Stimulated activated CD8-positive, alpha-beta memory T cell treated with anti-CD3 and anti-CD28 coated beads, Interleukin-12 subunit alpha, Interleukin-12 subunit beta, amount 100 ng/mL, for 1 hour (primary cell): Measurements from ENCODE around the gene CCDC60.

ENCODE experiments used
- DNase-seq: peaks from one replicate; pipeline ENCODE4 v3.0.0-alpha.2; 2020; ENCODE audit warnings: low read depth

The CCDC60 gene

DNA sequence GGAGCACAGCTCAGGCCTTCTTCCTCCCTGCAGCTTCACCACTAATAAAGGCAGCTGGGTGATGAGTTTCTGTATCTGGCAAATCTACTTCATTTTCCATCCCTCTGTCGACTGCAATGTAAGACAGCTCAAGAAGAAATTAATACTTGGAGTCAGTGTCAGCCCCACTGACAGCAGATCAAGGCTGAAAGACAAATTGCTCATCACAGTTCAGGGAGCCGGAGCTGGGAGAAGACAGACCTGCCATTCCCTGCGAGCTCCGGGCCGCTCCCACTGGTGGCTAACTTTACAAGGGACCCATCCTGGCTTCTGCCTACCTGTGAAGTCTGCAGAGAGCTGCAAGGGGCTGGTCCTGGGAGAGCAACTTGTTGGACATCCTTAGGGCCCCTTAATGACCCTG is 49.8 kb downstream of the CCDC60 start:
- no peak for DNase-seq

GRCh38 chr12:119385659-119386058 is 51.1 kb downstream of the CCDC60 start:
- no peak for DNase-seq

DNA sequence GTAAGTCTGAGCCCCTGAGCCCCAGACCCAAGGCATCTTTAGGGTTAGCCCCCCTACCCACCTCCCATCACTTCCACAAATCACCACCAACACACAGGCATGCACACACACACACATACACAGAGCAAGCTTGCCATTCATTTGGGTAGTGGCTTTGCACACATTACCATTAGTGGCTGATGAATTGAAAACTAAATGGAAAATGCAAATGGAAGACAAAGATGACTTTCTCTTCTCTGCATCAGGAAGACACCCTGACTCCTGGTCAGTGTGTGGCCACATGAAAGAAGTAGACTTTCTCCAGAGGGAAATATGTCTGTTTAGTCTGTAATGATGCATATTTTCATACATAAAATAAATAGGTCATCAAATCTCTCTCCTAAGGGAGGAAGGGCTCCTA is 55.2 kb downstream of the CCDC60 start:
- DNase-seq: no peak

GRCh38 chr12:119391673-119392072 is 57.1 kb downstream of the CCDC60 start:
- DNase-seq: no peak

GRCh38 chr12:119393677-119394076 is 59.1 kb downstream of the CCDC60 start:
- no peak for DNase-seq

GRCh38 chr12:119397540-119397939 is 63.0 kb downstream of the CCDC60 start:
- DNase-seq: no peak

DNA sequence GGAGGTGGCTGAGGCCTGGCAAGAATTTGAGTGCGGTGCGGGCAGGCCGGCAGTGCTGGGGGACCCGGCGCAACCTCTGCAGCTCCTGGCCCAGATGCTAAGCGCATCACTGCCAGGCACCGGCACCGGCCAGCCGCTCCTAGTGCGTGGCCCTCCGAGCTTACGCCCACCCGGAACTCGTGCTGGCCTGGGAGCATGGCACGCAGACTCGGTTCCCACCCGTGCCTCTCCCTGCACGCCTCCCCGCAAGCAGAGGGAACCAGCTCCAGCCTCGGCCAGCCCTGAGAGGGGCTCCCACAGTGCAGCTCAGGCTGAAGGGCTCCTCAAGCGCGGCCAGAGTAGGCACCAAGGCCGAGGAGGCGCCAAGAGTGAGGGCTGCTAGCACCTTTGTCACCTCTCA is 63.7 kb downstream of the CCDC60 start:
- no peak for DNase-seq

DNA sequence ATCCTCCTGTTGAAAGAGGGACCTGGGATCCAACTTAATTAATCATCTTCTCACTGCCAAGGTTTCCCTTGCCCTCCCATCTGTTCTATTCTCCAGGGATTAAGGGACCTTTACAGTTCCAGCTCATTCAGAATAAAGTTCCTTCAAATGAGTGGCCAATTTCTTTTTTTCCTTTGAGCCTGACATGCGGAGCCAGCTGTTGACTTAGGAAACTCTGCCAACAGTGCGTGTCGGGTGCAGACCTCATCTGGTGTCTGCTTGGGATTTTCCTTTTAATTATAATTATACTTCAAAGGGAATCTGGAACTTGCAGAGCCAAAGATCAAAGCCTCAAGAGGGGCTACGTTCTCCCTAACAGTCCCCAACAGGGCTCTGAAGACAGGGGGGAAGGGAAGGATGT is 64.8 kb downstream of the CCDC60 start:
- DNase-seq: no peak

DNA sequence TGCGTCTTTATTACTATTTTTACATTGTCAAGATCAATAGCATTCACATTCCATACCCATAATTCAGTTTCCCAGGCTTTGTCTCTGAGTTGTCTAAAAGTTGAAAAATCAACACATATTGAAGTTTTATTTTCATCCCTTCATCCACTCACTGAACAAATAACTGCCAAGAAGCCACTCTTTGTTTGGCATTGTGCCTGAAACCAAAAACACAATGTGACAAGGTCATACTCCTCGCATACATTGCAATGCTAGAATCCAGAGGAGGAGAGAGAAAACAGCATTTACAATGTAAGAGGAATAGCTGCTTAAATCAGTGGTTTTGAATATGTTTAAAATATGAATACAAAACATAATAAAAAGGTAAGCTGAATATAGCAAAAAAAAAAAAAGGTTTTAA is 71.8 kb downstream of the CCDC60 start:
- no peak for DNase-seq

DNA sequence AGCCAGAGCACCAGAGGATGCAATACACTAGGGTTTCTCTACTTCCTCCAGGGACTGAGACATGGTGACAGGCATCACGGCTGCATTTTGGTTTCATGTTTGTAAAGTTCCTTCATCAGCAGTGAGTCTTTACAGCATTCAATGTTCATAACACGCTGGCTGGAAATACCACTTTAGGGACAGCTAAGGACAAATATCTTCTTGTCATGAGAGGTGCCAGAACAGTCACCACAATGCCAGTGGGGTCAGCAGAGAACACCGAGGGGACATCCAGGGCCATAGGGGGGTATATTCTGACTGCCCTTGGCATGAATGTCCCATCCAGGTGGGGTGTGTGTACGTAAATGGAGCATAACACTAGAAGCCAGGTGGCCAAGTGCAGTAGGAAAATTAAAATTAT is 72.3 kb downstream of the CCDC60 start:
- DNase-seq: no peak

DNA sequence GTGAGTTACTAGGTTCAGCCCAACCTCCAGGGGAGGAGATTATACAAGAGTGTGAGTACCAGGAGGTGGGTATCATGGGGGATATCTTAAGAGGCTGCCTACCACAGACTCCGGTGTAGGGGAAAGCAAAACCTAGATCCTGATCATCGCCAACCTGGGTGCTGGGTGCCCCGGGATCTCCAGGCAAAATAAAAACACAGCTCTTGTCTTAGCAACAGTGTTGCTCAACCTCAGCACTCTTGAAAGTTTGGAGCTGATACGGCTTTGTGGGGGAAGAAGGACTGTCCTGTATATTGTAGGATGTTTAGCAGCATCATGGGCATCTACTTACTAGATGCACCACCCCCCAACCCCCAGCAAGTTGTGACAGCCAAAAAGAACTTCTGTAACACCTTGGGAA is 74.5 kb downstream of the CCDC60 start:
- no peak for DNase-seq

- DNase-seq: no peak
Measured at GRCh38 chr12:119410396-119410795, 75.9 kb downstream of the CCDC60 start.

GRCh38 chr12:119412306-119412705 is 77.8 kb downstream of the CCDC60 start:
- no peak for DNase-seq

DNA sequence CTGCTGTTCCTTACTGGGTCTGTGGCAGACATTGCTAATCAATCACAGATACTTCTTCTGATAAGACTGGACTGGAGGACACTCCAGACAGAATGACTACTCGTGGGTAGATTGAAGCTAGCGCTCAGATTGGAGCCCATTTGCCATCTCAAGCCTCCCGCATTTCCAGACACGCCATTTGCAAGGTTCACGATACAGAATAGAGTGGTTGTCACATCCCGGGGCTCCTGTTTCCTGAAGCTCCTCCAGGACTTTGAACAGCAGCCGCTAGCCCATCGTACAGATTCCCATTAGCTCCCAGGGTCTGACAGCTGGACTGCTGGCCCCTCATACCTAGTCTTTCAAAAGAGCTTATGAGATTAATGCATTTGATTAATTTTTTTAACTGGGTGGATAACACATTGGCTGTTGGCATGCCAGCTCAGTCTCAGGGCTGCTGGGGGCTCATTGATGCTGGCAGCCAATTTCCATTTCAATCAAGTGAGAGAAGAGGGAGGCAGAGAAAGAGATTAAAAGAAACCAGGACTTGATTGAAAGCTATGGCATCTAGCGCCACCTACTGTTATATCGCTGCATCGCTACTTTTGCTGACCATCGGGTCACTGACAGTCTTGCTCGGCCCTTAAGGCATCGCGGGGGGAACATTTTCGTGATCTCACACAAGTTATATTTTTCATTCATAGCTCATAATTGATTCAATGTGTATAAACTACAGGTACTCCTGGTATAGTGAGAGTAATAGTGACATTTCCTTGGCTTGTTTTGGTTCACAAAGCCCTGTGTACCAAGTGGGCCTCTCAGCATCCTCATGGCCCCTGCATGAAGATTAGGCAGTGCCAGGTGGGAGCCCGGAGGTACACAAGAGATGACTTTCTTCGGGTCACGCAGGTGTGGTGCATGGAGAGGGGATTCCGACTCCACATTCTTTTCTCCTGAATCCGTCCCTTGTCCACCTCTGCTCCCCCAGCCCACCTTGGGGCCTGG is 78.6 kb downstream of the CCDC60 start:
- DNase-seq: no peak

GRCh38 chr12:119415714-119416113 is 81.2 kb downstream of the CCDC60 start:
- DNase-seq: no peak

GRCh38 chr12:119417440-119417839 is 82.9 kb downstream of the CCDC60 start:
- DNase-seq: no peak

GRCh38 chr12:119419381-119419780 is 84.9 kb downstream of the CCDC60 start:
- DNase-seq: no peak

DNA sequence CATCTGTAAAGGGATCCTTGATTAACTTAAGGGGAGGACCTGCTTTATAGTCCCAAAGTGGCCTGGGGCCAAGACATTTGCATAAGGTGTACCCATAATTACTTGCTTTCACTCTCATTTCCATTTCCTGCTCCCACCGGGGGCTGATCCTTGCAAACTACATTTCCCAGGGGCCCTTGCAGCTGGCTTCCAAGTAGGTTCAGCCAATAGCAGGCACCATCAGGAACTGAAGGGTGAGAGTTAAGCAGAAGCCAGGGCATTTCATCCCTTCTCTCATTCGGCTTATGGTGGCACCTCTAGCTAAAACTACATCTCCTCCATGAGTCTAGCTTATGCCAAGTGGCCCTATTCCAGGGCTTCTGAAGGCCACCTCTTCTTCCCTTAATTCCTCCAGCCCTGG is 88.8 kb downstream of the CCDC60 start:
- DNase-seq: no peak

DNA sequence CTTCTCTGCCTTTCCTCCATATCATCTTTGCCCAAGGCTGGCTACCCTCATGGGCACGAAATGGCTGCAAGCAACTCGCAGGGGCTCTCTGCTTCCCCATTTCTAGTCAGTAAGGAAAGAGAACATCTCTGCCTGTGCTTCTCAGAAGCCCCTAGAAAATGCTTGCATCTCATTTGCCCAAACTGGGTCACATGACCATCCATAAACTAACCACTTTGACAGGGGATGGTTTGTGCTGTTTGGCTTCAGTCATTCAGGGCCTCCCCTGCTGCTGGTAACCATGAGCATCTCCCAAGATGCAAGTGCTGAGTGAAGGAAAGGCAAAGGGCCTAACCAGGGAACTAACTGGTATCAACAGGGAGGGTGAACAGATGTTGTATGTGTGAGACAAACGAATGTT is 91.1 kb downstream of the CCDC60 start:
- DNase-seq: no peak

DNA sequence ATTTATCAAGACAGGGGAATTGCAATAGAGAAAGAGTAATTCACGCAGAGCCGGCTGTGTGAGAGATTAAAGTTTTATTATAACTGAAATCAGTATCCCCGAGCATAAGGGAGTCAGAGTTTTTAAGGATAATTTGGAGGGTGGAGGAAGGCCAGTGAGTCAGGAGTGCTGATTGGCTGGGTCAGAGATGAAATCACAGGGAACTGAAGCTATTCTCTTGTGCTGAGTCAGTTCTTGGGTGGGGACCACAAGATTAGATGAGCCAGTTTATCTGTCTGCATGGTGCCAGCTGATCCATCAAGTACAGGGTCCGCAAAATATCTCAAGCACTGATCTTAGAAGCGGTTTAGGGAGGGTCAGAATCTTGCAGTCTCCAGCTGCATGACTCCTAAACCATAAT is 96.6 kb downstream of the CCDC60 start:
- no peak for DNase-seq

DNA sequence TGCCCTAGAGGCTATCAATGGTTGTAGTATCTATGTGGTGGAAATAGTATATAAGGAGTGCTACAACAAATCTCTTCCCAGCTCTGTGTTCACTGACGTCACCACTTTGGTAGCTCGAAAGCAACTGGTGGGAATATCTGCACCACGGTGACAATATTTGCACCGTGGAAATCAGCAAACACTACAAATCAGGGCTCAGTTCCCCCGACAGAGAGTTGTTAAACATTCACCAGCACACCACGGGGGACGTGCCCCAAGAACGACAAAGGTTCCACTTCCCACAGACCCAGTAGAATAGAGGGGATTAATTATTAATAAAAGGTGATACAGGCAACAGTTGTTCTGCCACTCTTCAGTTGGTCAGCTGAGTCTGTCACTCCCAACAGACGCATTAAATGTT is 98.4 kb downstream of the CCDC60 start:
- no peak for DNase-seq

DNA sequence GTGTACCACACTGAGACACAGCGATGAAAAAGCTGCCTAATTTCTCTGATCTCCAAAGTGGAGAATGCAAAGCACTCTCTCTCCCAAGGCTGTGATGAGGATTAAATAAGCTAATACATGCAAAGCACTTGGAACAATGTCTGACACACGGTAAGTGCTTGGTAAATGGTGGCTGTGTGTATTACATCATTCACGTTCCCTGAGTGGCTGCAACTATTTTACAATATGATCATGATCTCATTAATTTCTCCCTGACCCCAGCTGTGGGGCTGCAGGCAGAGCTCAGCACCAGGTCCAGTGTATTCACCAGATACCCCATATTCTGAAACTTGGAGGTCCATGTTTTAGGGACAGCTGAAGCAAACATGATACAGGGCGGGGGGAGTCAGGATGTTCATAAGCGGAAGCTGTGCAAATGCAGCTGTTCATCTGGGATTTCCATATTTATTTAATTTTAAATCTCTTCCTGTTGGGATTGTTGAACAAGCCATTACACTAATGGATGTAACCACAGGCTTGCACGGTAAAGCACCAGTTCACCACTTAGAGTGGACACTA is 106.4 kb downstream of the CCDC60 start:
- no peak for DNase-seq

DNA sequence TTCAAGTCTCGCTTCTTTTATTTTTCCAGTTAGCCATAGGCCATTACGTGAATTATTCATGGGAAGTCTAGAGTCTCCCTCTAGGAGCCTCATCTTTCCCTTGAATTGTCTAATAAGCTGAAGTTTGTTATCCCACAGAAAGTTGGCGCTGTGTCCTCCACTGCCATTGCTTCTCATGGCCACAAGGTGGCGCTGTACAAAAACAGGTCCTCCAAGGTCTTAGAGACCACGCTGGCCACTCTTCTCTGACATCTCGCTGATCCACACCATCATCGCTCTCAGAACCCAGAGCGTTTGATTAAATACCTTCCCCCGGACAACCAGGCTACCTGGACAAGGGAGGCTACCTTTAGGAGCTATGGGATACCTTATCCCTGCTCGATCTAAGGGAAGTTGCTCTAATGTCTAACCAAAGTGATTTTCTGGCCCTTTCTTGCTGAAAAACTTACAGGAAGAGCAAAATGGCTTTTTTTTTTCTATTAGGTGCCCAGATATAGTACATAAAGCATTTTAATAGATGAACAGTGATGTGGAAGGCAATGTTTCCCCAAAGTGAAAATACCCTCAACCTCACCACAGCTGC is 110.0 kb downstream of the CCDC60 start:
- DNase-seq: peak; percentile 17
